Ectodermal cell (in vitro differentiated cells): ENCODE measurements around the gene HS3ST5.
"Not testable (repeated sequence)": the region's sequence is repeated elsewhere in the genome, so short reads cannot be mapped to it uniquely, and the experiment has no call there.

Source experiments
- H3K27ac ChIP-seq: 2 replicates; pipeline ENCODE4 v1.7.0; 2013; ENCODE audit warnings: mild to moderate bottlenecking, low read depth, low read length; ENCODE audit not compliant: insufficient read depth, poor library complexity, severe bottlenecking
- H3K27me3 ChIP-seq: 2 replicates; pipeline ENCODE4 v1.7.0; 2013; ENCODE audit warnings: mild to moderate bottlenecking, low read length; ENCODE audit not compliant: insufficient read depth, control insufficient read depth, poor library complexity, severe bottlenecking
- H3K36me3 ChIP-seq: one replicate; pipeline ENCODE4 v1.7.0; 2013; ENCODE audit warnings: low read length; ENCODE audit not compliant: control insufficient read depth, insufficient read depth
- H3K4me1 ChIP-seq: one replicate; pipeline ENCODE4 v1.7.0; 2013; ENCODE audit warnings: low read length; ENCODE audit not compliant: control insufficient read depth, insufficient read depth
- H3K4me3 ChIP-seq: 2 replicates; pipeline ENCODE4 v1.7.0; 2013; ENCODE audit warnings: low read depth, low read length, control low read depth; ENCODE audit not compliant: insufficient read depth
- H3K9me3 ChIP-seq: 2 replicates; pipeline ENCODE4 v1.7.0; 2013; ENCODE audit warnings: mild to moderate bottlenecking, low read length, moderate library complexity; ENCODE audit not compliant: control insufficient read depth
- WGBS, 2 experiments: methylation state at CpG; one replicate each; pipeline ENCODE4 v1.1.7; 2013; ENCODE audit warnings: missing lambda C conversion rate in 2 of 2; 5-methylcytosine and 5-hydroxymethylcytosine counted together

The HS3ST5 gene

DNA sequence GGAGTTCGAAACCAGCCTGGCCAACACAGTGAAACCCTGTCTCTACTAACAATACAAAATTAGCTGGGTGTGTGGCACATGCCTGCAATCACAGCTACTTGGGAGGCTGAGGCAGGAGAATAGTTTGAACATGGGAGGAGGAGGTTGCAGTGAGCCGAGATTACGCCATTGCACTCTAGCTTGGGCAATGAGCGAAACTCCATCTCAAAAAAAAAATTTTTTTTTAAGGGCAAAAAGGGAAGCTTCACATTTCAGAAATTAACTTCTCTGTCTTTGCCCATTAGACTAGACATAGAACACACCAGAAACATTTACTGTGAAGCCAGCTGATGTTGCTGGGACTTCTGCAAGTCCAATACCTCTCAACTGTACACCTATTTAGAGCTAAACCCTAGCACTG, 281.1 kb downstream of the HS3ST5 start:
- H3K36me3 ChIP-seq: no peaks in the 10 kb centered on the region
- no peaks in the 10 kb centered on the region for H3K27me3 ChIP-seq
- no peaks in the 10 kb centered on the region for H3K9me3 ChIP-seq
- H3K4me1 ChIP-seq: no peaks in the 10 kb centered on the region
- no peak overlapping the region for H3K4me3 ChIP-seq
- no peak overlapping the region for H3K27ac ChIP-seq
- 89 to 96% methylated on average over 4 of the region's 4 CpGs for WGBS, 2 experiments

DNA sequence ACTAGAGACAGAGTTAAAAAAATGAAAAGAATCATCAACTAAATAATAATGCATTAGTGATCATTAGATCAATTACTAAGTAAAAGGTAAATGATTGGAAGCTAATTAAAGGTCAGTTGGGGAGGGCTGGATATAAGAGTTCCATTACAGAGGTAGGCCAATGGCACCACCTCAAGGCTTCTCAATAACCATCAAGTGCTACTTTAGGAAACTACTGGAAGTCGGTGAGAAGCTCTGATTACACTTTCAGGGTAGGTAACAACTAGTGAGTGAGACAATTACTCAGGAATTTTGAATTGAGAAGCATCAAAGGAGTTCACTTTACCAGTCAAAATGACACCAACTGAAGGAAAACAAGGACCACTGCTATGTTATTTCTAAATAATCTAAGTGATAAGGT, 281.7 kb downstream of the HS3ST5 start:
- Histone ChIP-seq H3K27me3 (no peaks in the 10 kb centered on the region), H3K36me3 (no peaks in the 10 kb centered on the region), H3K4me3 (no peak overlapping the region), H3K4me1 (no peaks in the 10 kb centered on the region), H3K9me3 (no peaks in the 10 kb centered on the region), H3K27ac (no peak overlapping the region)
- WGBS, 2 experiments: 82 to 89% methylated on average over 1 of the region's 1 CpG

DNA sequence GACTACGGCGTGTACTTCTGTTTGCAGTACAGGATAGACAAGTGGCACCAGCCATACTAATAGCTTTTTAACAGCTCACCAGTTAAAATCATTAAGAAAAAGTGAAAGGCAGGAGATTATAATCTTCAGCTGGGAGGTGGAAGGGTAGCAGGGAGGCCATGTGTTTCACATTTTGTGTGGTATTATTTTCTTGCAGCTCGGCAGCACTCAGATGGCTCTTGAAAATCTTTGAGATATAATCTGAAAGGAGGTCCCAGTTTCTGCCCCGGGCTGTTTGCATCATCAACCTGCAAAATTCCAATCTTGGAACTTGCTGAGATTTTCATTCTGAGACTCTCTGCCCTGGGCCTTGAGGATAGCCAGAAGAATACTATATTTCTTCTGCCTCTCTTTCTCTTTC, 284.4 kb downstream of the HS3ST5 start:
- Histone ChIP-seq H3K4me1 (peaks cover 4% of the 10 kb centered on the region), H3K4me3 (no peak overlapping the region), H3K27ac (no peak overlapping the region), H3K36me3 (no peaks in the 10 kb centered on the region), H3K9me3 (no peaks in the 10 kb centered on the region), H3K27me3 (no peaks in the 10 kb centered on the region)
- WGBS, 2 experiments: 87 to 98% methylated on average over 2 to 4 of the region's 4 CpGs

- 91% methylated on average over 2 of the region's 2 CpGs; no CpG with 5 or more reads in 1 of the 2 experiments for WGBS, 2 experiments
These were observed 287.1 kb downstream of the HS3ST5 start for GRCh38 chr6:114055763-114056162.

GRCh38 chr6:114055349-114055748, 287.5 kb downstream of the HS3ST5 start:
- H3K36me3 ChIP-seq: no peaks in the 10 kb centered on the region
- H3K27ac ChIP-seq: no peak overlapping the region

More at GRCh38 chr6:114055763-114056162, 287.1 kb downstream of the HS3ST5 start:
- Histone ChIP-seq H3K36me3 (no peaks in the 10 kb centered on the region), H3K27me3 (no peaks in the 10 kb centered on the region), H3K4me1 (peaks cover 4% of the 10 kb centered on the region), H3K4me3 (no peak overlapping the region), H3K27ac (no peak overlapping the region), H3K9me3 (no peaks in the 10 kb centered on the region)

DNA sequence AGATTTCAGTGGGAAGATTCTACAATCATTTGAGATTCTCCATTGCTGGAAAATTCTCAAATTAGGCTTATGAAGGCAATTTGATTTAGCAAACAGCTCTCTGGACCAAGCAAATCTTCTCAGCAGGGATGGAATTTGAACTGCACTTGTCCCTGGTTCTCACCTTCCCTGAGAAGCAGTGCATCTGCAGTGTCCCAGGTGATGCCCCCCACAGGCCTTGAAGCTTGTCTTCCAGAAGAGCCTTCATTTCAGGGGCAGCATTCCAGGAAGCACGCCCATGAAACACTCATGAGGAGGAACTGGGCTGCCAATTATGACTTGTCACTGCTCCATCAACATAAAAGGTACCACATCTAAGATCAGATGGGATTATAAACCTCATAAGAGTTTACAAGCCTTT, 289.0 kb downstream of the HS3ST5 start:
- Histone ChIP-seq H3K4me1 (peaks cover 4% of the 10 kb centered on the region), H3K27ac (no peak overlapping the region), H3K4me3 (no peak overlapping the region), H3K36me3 (no peaks in the 10 kb centered on the region), H3K9me3 (no peaks in the 10 kb centered on the region), H3K27me3 (no peaks in the 10 kb centered on the region)
- 84 to 95% methylated on average over 1 of the region's 1 CpG for WGBS, 2 experiments

More at GRCh38 chr6:114055349-114055748, 287.5 kb downstream of the HS3ST5 start:
- 50 to 76% methylated on average over 3 of the region's 3 CpGs for WGBS, 2 experiments
- no peak overlapping the region for H3K4me3 ChIP-seq
- no peaks in the 10 kb centered on the region for H3K27me3 ChIP-seq
- no peaks in the 10 kb centered on the region for H3K9me3 ChIP-seq
- peaks cover 4% of the 10 kb centered on the region for H3K4me1 ChIP-seq

DNA sequence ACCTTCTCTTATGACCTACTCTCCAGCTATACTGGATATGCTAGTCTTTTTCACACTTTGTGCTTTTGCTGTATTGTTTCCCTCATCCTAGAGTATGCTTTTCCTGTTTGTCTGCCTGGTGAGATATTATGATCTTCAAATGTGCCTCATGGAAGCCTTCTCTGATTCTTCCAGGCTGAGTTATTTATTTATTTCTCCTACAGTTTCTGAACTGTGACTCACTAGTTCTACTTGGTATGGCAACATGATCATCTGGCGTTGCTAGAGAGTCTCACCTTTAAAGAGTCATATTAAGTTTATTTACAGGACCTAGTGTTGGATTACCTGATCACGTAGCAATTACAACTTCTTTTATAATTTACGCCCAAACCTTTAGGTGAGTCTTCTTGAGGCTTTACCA, 290.7 kb downstream of the HS3ST5 start:
- Histone ChIP-seq H3K27me3 (no peaks in the 10 kb centered on the region), H3K36me3 (no peaks in the 10 kb centered on the region), H3K9me3 (no peaks in the 10 kb centered on the region), H3K27ac (no peak overlapping the region), H3K4me3 (no peak overlapping the region), H3K4me1 (peaks cover 4% of the 10 kb centered on the region)
- WGBS, 2 experiments: 100% methylated on average over 3 of the region's 3 CpGs

GRCh38 chr6:114051031-114051430, 291.8 kb downstream of the HS3ST5 start:
- no peaks in the 10 kb centered on the region for H3K36me3 ChIP-seq
- peaks cover 4% of the 10 kb centered on the region for H3K4me1 ChIP-seq
- WGBS, 2 experiments: 100% methylated on average over 1 of the region's 1 CpG; no CpG with 5 or more reads in 1 of the 2 experiments
- H3K27me3 ChIP-seq: no peaks in the 10 kb centered on the region
- no peak overlapping the region for H3K4me3 ChIP-seq
- H3K27ac ChIP-seq: no peak overlapping the region
- no peaks in the 10 kb centered on the region for H3K9me3 ChIP-seq

DNA sequence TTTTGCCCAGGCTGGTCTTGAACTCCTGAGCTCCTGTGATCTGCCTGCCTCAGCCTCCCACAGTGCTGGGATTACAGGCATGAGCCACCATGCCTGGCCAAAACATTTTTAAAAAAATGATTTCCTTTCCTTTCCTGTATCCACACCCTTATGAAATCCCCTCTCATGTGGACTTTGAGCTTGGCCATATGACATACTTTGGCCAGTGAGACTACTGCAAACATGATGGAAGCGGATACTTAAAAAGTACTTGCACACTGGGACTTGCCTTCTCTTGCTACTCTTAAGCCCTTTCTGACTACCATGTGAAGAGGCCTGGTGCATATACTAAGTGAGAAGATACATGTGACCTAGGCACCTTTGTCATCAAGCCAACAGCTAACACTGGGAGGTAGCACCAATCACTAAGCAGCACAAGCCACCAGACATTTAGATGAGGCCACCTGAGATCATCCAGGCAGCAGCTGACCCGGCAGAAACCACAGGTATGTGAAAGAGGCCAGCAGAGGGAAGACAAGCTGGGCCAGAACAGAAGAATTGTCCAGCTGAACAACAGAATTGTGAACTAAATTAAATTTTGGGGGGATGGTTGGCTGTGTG, 293.4 kb downstream of the HS3ST5 start:
- H3K27ac ChIP-seq: no peak overlapping the region
- no peaks in the 10 kb centered on the region for H3K9me3 ChIP-seq
- no peak overlapping the region for H3K4me3 ChIP-seq
- no peaks in the 10 kb centered on the region for H3K4me1 ChIP-seq
- WGBS, 2 experiments: 94 to 97% methylated on average over 2 of the region's 2 CpGs
- H3K27me3 ChIP-seq: no peaks in the 10 kb centered on the region
- H3K36me3 ChIP-seq: no peaks in the 10 kb centered on the region

GRCh38 chr6:114044566-114044965, 298.3 kb downstream of the HS3ST5 start:
- WGBS, 2 experiments: 91 to 95% methylated on average over 5 of the region's 5 CpGs
- not testable (repeated sequence) for H3K27me3 ChIP-seq, H3K27ac ChIP-seq, H3K4me3 ChIP-seq, H3K36me3 ChIP-seq, H3K9me3 ChIP-seq, H3K4me1 ChIP-seq
